BE2C (cell line): ENCODE data around the gene C17orf107.

Experiments
- DNase-seq: peaks from one replicate; pipeline ENCODE4 v3.0.0-alpha.2; 2020
- H3K27me3 ChIP-seq: fragments of 250-450 bp; sonication (Bioruptor Pico); 2 replicates; pipeline ENCODE4 v1.5.1; 2020; ENCODE audit warnings: mild to moderate bottlenecking
- H3K36me3 ChIP-seq: fragments of 250-450 bp; sonication (Bioruptor Pico); 2 replicates; pipeline ENCODE4 v1.5.1; 2020; ENCODE audit warnings: mild to moderate bottlenecking
- H3K4me1 ChIP-seq: fragments of 250-450 bp; sonication (Bioruptor Pico); 2 replicates; pipeline ENCODE4 v1.5.1; 2020
- H3K4me3 ChIP-seq: 2 replicates; pipeline ENCODE4 v1.5.1; 2011; ENCODE audit warnings: low read depth, low read length
- H3K9me3 ChIP-seq: fragments of 250-450 bp; sonication (Bioruptor Pico); 2 replicates; pipeline ENCODE4 v1.5.1; 2020
- TF ChIP-seq, protein P1 (sequence below): IDR thresholded peaks from 2 replicates; pipeline ENCODE4 v1.5.1; 2012; ENCODE audit warnings: mild to moderate bottlenecking, low read depth, low read length

The C17orf107 gene

DNA sequence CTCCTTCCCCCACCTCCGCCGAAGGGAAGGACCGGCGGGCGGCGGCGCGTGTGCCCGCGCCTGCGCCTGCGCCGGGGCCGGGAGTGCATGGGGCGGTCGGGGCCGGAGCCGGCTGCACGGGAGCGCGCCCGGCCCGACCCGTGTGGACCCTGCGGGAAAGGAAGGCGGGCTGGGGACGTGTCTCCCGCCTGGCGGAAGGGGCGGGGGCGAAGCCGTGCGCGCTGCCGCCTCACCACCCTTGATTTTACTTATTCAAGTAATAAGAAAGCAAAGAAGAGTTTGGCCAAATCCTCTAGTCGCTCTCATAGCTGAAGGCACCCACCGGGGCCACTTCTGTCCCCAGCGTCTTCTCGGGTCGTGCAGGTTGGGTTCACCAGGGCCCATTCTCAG, 49.6 kb downstream of the C17orf107 start:
- Histone ChIP-seq H3K4me3 (peak overlapping the region; percentile 77), H3K9me3 (no peaks in the 10 kb centered on the region), H3K27me3 (no peaks in the 10 kb centered on the region), H3K4me1 (peaks cover 4% of the 10 kb centered on the region), H3K36me3 (peaks cover 24% of the 10 kb centered on the region)
- peak; percentile 76 for DNase-seq
- TF ChIP-seq, protein P1, sequence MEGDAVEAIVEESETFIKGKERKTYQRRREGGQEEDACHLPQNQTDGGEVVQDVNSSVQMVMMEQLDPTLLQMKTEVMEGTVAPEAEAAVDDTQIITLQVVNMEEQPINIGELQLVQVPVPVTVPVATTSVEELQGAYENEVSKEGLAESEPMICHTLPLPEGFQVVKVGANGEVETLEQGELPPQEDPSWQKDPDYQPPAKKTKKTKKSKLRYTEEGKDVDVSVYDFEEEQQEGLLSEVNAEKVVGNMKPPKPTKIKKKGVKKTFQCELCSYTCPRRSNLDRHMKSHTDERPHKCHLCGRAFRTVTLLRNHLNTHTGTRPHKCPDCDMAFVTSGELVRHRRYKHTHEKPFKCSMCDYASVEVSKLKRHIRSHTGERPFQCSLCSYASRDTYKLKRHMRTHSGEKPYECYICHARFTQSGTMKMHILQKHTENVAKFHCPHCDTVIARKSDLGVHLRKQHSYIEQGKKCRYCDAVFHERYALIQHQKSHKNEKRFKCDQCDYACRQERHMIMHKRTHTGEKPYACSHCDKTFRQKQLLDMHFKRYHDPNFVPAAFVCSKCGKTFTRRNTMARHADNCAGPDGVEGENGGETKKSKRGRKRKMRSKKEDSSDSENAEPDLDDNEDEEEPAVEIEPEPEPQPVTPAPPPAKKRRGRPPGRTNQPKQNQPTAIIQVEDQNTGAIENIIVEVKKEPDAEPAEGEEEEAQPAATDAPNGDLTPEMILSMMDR, result no peak

DNA sequence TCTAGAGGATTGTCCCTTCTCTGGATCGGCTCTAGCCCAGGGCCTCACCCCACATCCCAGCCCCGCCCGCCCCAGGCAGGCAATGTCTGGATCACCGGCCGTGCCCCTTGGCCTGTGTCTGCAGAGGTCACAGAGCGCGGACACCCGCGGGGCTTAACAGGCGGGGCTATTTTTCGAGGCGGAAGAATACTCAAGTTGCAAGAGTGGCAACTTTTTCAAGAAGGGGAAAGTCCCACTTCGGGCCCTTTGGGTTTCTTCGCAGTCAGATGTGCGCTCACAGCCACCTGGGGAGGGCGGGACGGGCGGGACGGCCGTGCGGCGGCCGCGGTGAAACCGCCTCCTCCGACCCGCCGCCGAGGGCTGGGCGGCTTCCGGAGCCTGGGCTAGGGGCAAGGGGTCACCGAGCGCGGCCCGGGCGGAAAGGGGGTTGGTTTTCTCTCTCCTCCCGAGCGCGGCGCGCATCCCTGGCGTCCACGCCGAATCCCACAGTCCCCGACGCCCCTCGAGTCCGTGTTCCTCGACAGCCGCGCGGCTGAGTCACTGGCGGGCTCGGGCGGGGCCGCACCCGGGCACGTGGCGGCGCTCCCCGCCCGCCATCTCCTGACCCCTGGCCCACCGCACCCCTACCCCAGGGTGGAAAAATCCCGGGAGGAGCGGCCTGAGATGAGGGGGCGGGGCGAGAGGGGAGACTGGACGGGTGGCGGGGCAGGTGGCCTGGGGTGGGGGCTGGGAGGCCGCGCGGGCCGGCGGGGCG, 50.2 kb downstream of the C17orf107 start:
- TF ChIP-seq, protein P1, result no peak
- H3K4me1 ChIP-seq, result peaks cover 4% of the 10 kb centered on the region
- peak overlapping the region; percentile 77 for H3K4me3 ChIP-seq
- peaks cover 21% of the 10 kb centered on the region for H3K36me3 ChIP-seq
- no peaks in the 10 kb centered on the region for H3K9me3 ChIP-seq
- H3K27me3 ChIP-seq, result no peaks in the 10 kb centered on the region
- peak; percentile 75 for DNase-seq

DNA sequence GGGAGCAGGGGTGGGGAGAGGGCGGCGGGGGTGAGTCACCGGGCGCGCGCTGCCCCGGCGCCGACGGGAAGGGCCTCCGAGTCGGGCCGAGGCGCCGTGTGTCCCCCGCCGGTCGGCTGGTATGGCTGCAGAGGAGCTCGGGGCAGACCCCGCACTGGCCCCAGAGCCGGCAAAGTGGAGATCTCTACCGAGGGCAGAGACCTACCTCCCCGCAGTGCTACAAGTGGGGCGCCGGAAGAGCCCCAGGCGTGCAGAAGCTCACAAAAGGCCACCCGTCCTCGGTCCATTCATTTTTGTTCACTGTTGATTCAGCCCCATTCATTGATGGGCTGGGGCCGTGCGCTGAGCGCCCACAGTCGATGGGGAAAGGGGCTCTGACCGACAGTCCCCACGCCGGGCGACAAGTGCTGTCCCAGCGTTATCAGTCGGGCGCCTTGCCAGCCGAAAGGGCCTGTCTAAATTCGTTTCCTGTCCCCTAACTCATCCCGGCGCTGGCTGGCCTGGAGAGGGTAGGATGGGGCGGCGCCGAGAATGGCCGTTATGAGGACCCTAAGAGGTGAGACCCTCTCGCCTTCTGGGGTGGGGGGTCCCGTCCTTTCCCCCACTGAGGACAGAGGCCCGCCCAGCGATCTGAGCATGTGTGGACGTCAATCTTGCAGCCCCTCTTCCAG, 50.9 kb downstream of the C17orf107 start:
- TF ChIP-seq, protein P1, result no peak
- H3K4me3 ChIP-seq, result peak overlapping the region; percentile 56
- peak; percentile 79 for DNase-seq
- H3K27me3 ChIP-seq, result no peaks in the 10 kb centered on the region
- H3K4me1 ChIP-seq, result peaks cover 4% of the 10 kb centered on the region
- H3K36me3 ChIP-seq, result peaks cover 13% of the 10 kb centered on the region
- no peaks in the 10 kb centered on the region for H3K9me3 ChIP-seq

DNA sequence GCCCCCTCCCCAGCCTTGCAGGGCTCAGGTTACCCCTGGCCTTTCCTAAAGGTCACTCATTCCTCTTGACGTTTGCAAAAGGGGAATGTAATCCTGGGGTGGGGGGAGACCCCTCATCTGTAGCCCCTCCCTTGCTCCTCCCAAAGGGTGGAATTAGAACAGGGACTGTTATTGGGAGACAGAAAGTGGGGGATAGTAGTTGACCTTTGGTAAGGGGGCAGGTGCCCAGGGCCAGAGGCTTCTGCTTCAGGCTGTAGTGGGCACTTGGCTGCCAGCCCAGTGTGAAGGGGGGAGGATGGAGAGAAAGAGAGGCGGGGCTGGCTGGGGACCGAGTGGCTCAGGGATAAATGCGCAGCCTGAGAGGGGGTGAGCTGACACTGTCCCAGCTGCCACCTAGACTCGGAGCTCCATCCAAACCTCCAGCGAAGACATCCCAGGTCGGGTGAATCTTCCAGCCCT, 51.4 kb downstream of the C17orf107 start, which contains the start of gene ENO3:
TSS of gene ENO3 (plus strand) at position 374 of the 459 bp plus-strand sequence. CDS start 711 bp downstream, outside the sequence.
- no peaks in the 10 kb centered on the region for H3K9me3 ChIP-seq
- TF ChIP-seq, protein P1, result no peak
- H3K4me3 ChIP-seq, result peak within 1 kb of the TSS; percentile 56
- peaks cover 4% of the 10 kb centered on the region; the same call in 1 of the 2 replicates for H3K4me1 ChIP-seq
- no peaks in the 10 kb centered on the region for H3K27me3 ChIP-seq
- DNase-seq, result peak; percentile 59
- peaks cover 10% of the 10 kb centered on the region for H3K36me3 ChIP-seq

DNA sequence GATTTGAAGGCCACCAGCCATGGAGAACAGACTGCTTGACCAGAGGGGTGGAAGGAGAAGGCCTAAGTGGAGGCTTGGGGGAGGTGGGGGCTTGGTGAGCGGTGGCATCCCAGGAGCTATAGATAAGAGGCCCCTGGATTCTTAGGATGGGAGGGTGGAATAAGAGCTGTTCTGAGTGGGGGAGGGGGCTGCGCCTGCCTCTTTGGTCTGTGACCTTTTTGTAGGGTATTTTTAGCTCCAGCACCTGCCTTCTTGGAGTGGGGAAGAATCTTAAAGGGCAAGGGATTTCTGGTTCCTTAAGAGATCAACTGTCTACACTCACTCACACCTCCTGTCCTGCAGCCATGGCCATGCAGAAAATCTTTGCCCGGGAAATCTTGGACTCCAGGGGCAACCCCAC, 52.1 kb downstream of the C17orf107 start:
- DNase-seq, result no peak
- TF ChIP-seq, protein P1, result no peak
- H3K4me1 ChIP-seq, result peaks cover 4% of the 10 kb centered on the region; the same call in 1 of the 2 replicates
- no peaks in the 10 kb centered on the region for H3K27me3 ChIP-seq
- no peaks in the 10 kb centered on the region for H3K9me3 ChIP-seq
- peaks cover 4% of the 10 kb centered on the region for H3K36me3 ChIP-seq
- H3K4me3 ChIP-seq, result peak overlapping the region; percentile 56; the same call in 1 of the 2 replicates
